OCI-LY3 (cell line): Measurements from ENCODE around the gene GTF3C2.

Experiments
- H2AFZ ChIP-seq: fragments of 200-600, 300-600 bp; shearing (Covaris generic); 2 replicates; pipeline ENCODE4 v1.6.0; 2014; ENCODE audit warnings: antibody characterized with exemption, low read depth, low read length
- H3K27ac ChIP-seq: fragments of 200-600, 300-600 bp; sonication (generic); 2 replicates; pipeline ENCODE4 v1.5.1; 2014; ENCODE audit warnings: mild to moderate bottlenecking, low read length, moderate library complexity, mixed read lengths
- H3K27me3 ChIP-seq: fragments of 200-600, 300-600 bp; sonication (generic); 2 replicates; pipeline ENCODE4 v1.6.1; 2014; ENCODE audit warnings: low read depth, low read length, mixed read lengths
- H3K36me3 ChIP-seq: fragments of 200-600, 300-600 bp; sonication (generic); replicated peaks from 2 replicates; pipeline ENCODE3; 2014; ENCODE audit warnings: low read depth, low read length, mixed read lengths
- H3K4me1 ChIP-seq: fragments of 300-600, 200-600 bp; sonication (generic); 2 replicates; pipeline ENCODE4 v1.6.1; 2014; ENCODE audit warnings: low read length, mixed read lengths
- H3K4me2 ChIP-seq: fragments of 200-600, 300-600 bp; sonication (generic); 2 replicates; pipeline ENCODE4 v1.6.1; 2014; ENCODE audit warnings: low read length, mixed read lengths
- H3K4me3 ChIP-seq: fragments of 300-600, 200-600 bp; sonication (generic); 2 replicates; pipeline ENCODE4 v1.5.1; 2014; ENCODE audit warnings: antibody characterized with exemption, mild to moderate bottlenecking, low read length, moderate library complexity
- H3K79me2 ChIP-seq: fragments of 300-600, 200-600 bp; shearing (Covaris generic); 2 replicates; pipeline ENCODE4 v1.6.1; 2014; ENCODE audit warnings: mild to moderate bottlenecking, low read length, mixed read lengths
- H3K9ac ChIP-seq: fragments of 300-600, 200-600 bp; shearing (Covaris generic); 2 replicates; pipeline ENCODE4 v1.6.0; 2014; ENCODE audit warnings: mild to moderate bottlenecking, low read length, moderate library complexity
- H3K9me3 ChIP-seq: fragments of 200-600, 300-600 bp; shearing (Covaris generic); 2 replicates; pipeline ENCODE4 v1.6.1; 2014; ENCODE audit warnings: low read length, mixed read lengths; ENCODE audit not compliant: insufficient read depth
- H4K20me1 ChIP-seq: fragments of 200-600, 300-600 bp; sonication (generic); 2 replicates; pipeline ENCODE4 v1.6.1; 2016; ENCODE audit warnings: low read length, mixed read lengths; ENCODE audit not compliant: insufficient read depth
- EZH2phosphoT487 ChIP-seq: fragments of 200-600 bp; shearing (Covaris generic); IDR thresholded peaks from 2 replicates; pipeline ENCODE4 v1.6.1; 2018; ENCODE audit warnings: antibody characterized with exemption, mixed run types, low read depth
- TF ChIP-seq, protein P1 (sequence below): fragments of 200-600, 300-600 bp; sonication (generic); IDR thresholded peaks from 2 replicates; pipeline ENCODE4 v1.5.1; 2014; ENCODE audit warnings: antibody characterized with exemption, low read length, low read depth

Gene GTF3C2

DNA sequence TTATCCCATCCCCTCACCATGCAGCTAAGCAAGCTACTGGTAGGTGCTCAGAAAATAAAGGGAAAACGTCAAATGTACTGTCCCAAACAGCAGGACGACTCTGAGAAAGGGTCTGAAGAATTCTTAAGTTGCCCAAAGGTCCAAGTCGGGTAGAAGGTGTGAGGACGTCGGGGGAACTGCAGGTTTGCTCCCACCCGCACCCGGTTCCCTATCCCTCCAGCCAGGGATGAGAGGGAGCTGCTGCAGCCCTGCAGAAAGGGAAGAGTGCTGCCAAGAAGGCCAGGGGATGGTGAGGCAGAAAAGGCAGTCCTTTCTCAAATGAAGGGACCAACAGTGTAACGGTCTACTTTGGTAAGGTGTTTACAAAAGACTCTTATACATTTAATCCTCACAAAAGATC is 41.4 kb downstream of the GTF3C2 start:
- Histone ChIP-seq H3K4me3 (no peak overlapping the region), H3K4me1 (no peaks in the 10 kb centered on the region), H3K79me2 (no peaks in the 10 kb centered on the region), H3K4me2 (no peak overlapping the region), H3K27me3 (no peaks in the 10 kb centered on the region), H4K20me1 (no peaks in the 10 kb centered on the region), H3K27ac (no peak overlapping the region), H2AFZ (no peak overlapping the region), H3K36me3 (no peaks in the 10 kb centered on the region), H3K9me3 (no peaks in the 10 kb centered on the region), H3K9ac (no peak overlapping the region)
- TF ChIP-seq EZH2phosphoT487: no peak
- TF ChIP-seq, protein P1, sequence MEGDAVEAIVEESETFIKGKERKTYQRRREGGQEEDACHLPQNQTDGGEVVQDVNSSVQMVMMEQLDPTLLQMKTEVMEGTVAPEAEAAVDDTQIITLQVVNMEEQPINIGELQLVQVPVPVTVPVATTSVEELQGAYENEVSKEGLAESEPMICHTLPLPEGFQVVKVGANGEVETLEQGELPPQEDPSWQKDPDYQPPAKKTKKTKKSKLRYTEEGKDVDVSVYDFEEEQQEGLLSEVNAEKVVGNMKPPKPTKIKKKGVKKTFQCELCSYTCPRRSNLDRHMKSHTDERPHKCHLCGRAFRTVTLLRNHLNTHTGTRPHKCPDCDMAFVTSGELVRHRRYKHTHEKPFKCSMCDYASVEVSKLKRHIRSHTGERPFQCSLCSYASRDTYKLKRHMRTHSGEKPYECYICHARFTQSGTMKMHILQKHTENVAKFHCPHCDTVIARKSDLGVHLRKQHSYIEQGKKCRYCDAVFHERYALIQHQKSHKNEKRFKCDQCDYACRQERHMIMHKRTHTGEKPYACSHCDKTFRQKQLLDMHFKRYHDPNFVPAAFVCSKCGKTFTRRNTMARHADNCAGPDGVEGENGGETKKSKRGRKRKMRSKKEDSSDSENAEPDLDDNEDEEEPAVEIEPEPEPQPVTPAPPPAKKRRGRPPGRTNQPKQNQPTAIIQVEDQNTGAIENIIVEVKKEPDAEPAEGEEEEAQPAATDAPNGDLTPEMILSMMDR: no peak

DNA sequence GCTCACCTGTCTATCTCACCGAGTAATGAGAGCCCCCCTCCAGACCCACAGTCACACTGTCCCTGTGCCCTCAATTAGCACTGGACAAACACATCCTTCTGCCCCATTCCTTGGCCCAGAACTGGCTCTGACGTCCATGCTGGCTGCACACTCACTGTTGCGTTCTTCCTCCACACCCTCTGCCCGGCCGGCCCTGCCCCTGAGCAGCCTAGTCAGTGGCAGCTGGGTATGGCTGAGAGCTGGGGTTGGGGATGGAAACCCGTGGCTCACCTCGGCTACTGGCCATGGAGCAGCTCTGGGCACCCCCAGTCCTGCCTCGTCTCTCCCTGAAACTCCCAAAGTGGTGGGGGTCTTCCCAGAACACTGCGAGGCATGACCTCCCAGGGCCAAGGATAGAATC is 41.9 kb downstream of the GTF3C2 start:
- Histone ChIP-seq H3K4me1 (no peaks in the 10 kb centered on the region), H3K4me2 (no peak overlapping the region), H3K27me3 (no peaks in the 10 kb centered on the region), H3K9ac (no peak overlapping the region), H3K4me3 (no peak overlapping the region), H4K20me1 (no peaks in the 10 kb centered on the region), H3K9me3 (no peaks in the 10 kb centered on the region), H3K27ac (no peak overlapping the region), H2AFZ (no peak overlapping the region), H3K79me2 (no peaks in the 10 kb centered on the region), H3K36me3 (no peaks in the 10 kb centered on the region)
- TF ChIP-seq EZH2phosphoT487: no peak
- TF ChIP-seq, protein P1: no peak

- no peak overlapping the region for H3K4me3 ChIP-seq
- no peaks in the 10 kb centered on the region for H3K36me3 ChIP-seq
- no peaks in the 10 kb centered on the region for H3K27me3 ChIP-seq
- H4K20me1 ChIP-seq: no peaks in the 10 kb centered on the region
- H2AFZ ChIP-seq: no peak overlapping the region
- no peaks in the 10 kb centered on the region for H3K9me3 ChIP-seq
- H3K79me2 ChIP-seq: no peaks in the 10 kb centered on the region
- no peak overlapping the region for H3K27ac ChIP-seq
- TF ChIP-seq, protein P1: no peak
- TF ChIP-seq EZH2phosphoT487: no peak
- H3K9ac ChIP-seq: no peak overlapping the region
- H3K4me1 ChIP-seq: no peaks in the 10 kb centered on the region
- H3K4me2 ChIP-seq: no peak overlapping the region
These were observed 42.5 kb downstream of the GTF3C2 start for GRCh38 chr2:27313882-27314645.

DNA sequence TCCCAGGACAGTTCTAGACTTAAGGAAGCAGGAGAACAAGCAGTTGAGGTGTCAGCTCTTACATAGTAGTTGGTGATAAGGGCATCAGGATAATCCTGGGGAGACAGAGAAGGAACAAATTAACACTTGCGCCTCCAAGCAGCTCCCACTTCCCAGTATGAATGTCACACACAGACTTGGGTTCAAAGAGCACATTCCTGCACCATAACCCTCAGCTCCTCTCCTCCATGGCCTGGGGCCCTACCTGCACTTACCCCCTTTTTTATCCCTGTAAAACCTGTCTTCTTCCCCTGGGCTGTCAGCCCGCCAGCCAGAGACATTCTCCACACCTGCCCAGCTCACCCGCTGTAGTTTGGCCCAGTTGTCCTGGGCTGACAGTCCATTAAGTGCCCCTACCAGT is 44.4 kb downstream of the GTF3C2 start:
- TF ChIP-seq, protein P1: no peak
- no peak for TF ChIP-seq EZH2phosphoT487
- no peak overlapping the region for H2AFZ ChIP-seq
- H3K27me3 ChIP-seq: no peaks in the 10 kb centered on the region
- H3K4me1 ChIP-seq: no peaks in the 10 kb centered on the region
- H3K9me3 ChIP-seq: no peaks in the 10 kb centered on the region
- H3K9ac ChIP-seq: no peak overlapping the region
- no peaks in the 10 kb centered on the region for H3K36me3 ChIP-seq
- no peak overlapping the region for H3K4me2 ChIP-seq
- H3K79me2 ChIP-seq: no peaks in the 10 kb centered on the region
- no peaks in the 10 kb centered on the region for H4K20me1 ChIP-seq
- no peak overlapping the region for H3K27ac ChIP-seq
- no peak overlapping the region for H3K4me3 ChIP-seq
